ENCODE data around the gene NEDD4L.
A peak's percentile ranks its signal among the peaks of the same experiment; 100 is the strongest.

NEDD4L gene

GRCh38 chr18:58025733-58026132, 18.3 kb upstream of the NEDD4L start:
- Histone ChIP-seq H3K27ac (no peak overlapping the region), H3K4me3 (no peak overlapping the region)

- Histone ChIP-seq H3K27ac (no peak overlapping the region), H3K4me3 (no peak overlapping the region)
Observed at GRCh38 chr18:58026395-58026794, 17.6 kb upstream of the NEDD4L start.

GRCh38 chr18:58026857-58027256, 17.2 kb upstream of the NEDD4L start:
- no peak overlapping the region for H3K27ac ChIP-seq
- no peak overlapping the region for H3K4me3 ChIP-seq

- Histone ChIP-seq H3K4me3 (no peak overlapping the region), H3K27ac (no peak overlapping the region)
Observed at GRCh38 chr18:58027341-58027740, 16.7 kb upstream of the NEDD4L start.

GRCh38 chr18:58028109-58028784, 15.8 kb upstream of the NEDD4L start:
- no peak overlapping the region for H3K4me3 ChIP-seq
- H3K27ac ChIP-seq = no peak overlapping the region

GRCh38 chr18:58032233-58032632, 11.8 kb upstream of the NEDD4L start:
- H3K4me3 ChIP-seq = no peak overlapping the region
- H3K27ac ChIP-seq = no peak overlapping the region

GRCh38 chr18:58033216-58033615, 10.8 kb upstream of the NEDD4L start:
- no peak overlapping the region for H3K4me3 ChIP-seq

GRCh38 chr18:58034370-58034769, 9.7 kb upstream of the NEDD4L start:
- H3K27ac ChIP-seq = no peak overlapping the region

More at GRCh38 chr18:58033216-58033615, 10.8 kb upstream of the NEDD4L start:
- H3K27ac ChIP-seq = no peak overlapping the region

GRCh38 chr18:58037163-58037562, 6.9 kb upstream of the NEDD4L start:
- no peak overlapping the region for H3K27ac ChIP-seq

More at GRCh38 chr18:58034370-58034769, 9.7 kb upstream of the NEDD4L start:
- no peak overlapping the region for H3K4me3 ChIP-seq

GRCh38 chr18:58038063-58038462, 6.0 kb upstream of the NEDD4L start:
- H3K4me3 ChIP-seq = no peak overlapping the region
- no peak overlapping the region for H3K27ac ChIP-seq

More at GRCh38 chr18:58037163-58037562, 6.9 kb upstream of the NEDD4L start:
- H3K4me3 ChIP-seq = no peak overlapping the region

- H3K4me3 ChIP-seq = no peak overlapping the region
- H3K27ac ChIP-seq = no peak overlapping the region
Observed at GRCh38 chr18:58041633-58042032, 2.4 kb upstream of the NEDD4L start.

- H3K4me3 ChIP-seq = peak overlapping the region; percentile 69 to 91 (median 86)
- no peak overlapping the region for H3K27ac ChIP-seq
Observed at GRCh38 chr18:58042826-58043490, 1.1 kb upstream of the NEDD4L start.

GRCh38 chr18:58044370-58045241, 580 bp downstream of the NEDD4L start:
- Histone ChIP-seq H3K4me3 (peak overlapping the region; percentile 69 to 91 (median 86)), H3K27ac (peak overlapping the region in 20 of 21 experiments; percentile 42 to 85 (median 62))

- Histone ChIP-seq H3K27ac (peak overlapping the region in 13 of 21 experiments; percentile 18 to 79 (median 63)), H3K4me3 (peak overlapping the region; percentile 69 to 91 (median 86))
Observed at GRCh38 chr18:58045242-58046092, 1.4 kb downstream of the NEDD4L start.

- H3K4me3 ChIP-seq = peak overlapping the region in 5 of 7 experiments; percentile 69 to 91 (median 86)
Observed at GRCh38 chr18:58046093-58046793, 2.2 kb downstream of the NEDD4L start.

GRCh38 chr18:58046794-58047555, 2.9 kb downstream of the NEDD4L start:
- peak overlapping the region in 1 of 7 experiments; percentile 91 for H3K4me3 ChIP-seq
- no peak overlapping the region for H3K27ac ChIP-seq

More at GRCh38 chr18:58046093-58046793, 2.2 kb downstream of the NEDD4L start:
- H3K27ac ChIP-seq = peak overlapping the region in 1 of 21 experiments; percentile 63

GRCh38 chr18:58047556-58047882, 3.5 kb downstream of the NEDD4L start:
- Histone ChIP-seq H3K27ac (no peak overlapping the region), H3K4me3 (no peak overlapping the region)

- H3K27ac ChIP-seq = no peak overlapping the region
- no peak overlapping the region for H3K4me3 ChIP-seq
Observed at GRCh38 chr18:58048081-58048642, 4.1 kb downstream of the NEDD4L start.

All from skin epidermis (tissue), 12 donors.